ENCODE results near the gene FAM216B. TPM values are rescaled to one million over a fixed set of nuclear protein-coding genes. Genes with fewer than 3 reads are reported as not detected.

Gene FAM216B
- not detected in 2 replicates for polyA plus RNA-seq (2012; rRNA removed)
- 0.01 TPM in 1 of 2 replicates, not detected in the other for polyA plus RNA-seq (2012; cell fraction: cytosol; rRNA removed)
- not detected in 2 replicates for polyA plus RNA-seq (2012; cell fraction: nucleus; rRNA removed)

DNA sequence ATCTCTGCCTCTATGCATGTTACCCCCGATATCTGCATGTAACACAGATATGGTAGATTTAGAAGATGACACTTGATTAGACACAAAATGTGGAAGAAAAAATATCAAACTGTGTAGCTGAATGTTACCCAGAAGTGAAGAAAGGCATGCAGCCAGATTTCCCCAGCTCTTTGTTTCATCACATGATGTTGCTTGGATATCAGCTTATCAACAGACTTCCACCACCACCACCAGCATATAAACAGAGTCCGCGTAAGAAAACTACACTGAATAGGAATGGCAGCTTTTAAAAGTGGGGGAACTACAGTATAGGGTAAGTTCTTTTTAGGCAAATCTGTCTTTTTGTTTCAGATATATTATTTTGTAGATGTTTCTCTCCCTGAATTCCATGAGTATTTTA is at the start of gene FAM216B:
Gene FAM216B, plus strand, starts transcription at position 233 of the 400 bp plus-strand sequence. CDS start 2,484 bp downstream, outside the sequence.
- POLR2A ChIA-PET: no interaction called here
- H3K27me3 ChIP-seq (ENCODE audit: insufficient read depth): no peaks in the 10 kb centered on the region
- no peaks in the 10 kb centered on the region for H3K4me1 ChIP-seq (ENCODE audit: control insufficient read depth in 1 of 2, insufficient read depth in 2 of 2, low read depth in 1 of 2, low read length in 1 of 2)
- no peak within 1 kb of the TSS for H3K9ac ChIP-seq
- no peak within 1 kb of the TSS for H3K4me2 ChIP-seq
- H3K9me3 ChIP-seq: no peaks in the 10 kb centered on the region
- CTCF ChIA-PET: interaction anchor here (1.2 kb wide), 1 partner anchor 13 kb away, joined by 3 read pairs; no protein-coding TSS in a partner anchor
- no peak for DNase-seq
- H3K27ac ChIP-seq (ENCODE audit: low read depth in 2 of 2, low read length in 1 of 2): no peak within 1 kb of the TSS
- H2AFZ ChIP-seq (ENCODE audit: low read depth): no peak within 1 kb of the TSS
- no peaks in the 10 kb centered on the region for H3F3A ChIP-seq (replicated peaks; ENCODE audit: insufficient read depth)
- H3K4me3 ChIP-seq (ENCODE audit: low read depth in 2 of 2, low read length in 1 of 2): no peak within 1 kb of the TSS
- WGBS (ENCODE audit: low lambda C conversion rate): 85% methylated on average over 3 of the region's 3 CpGs
- H3K36me3 ChIP-seq (replicated peaks in 1 of 2; ENCODE audit: control insufficient read depth in 1 of 2, insufficient read depth in 2 of 2, low read length in 1 of 2): no peaks in the 10 kb centered on the region
- H3K79me2 ChIP-seq (ENCODE audit: insufficient read depth): no peaks in the 10 kb centered on the region
- TF ChIP-seq POLR2AphosphoS5 (IDR thresholded peaks at IDR 0.05; ENCODE audit: low read depth, low read length) (no peak), CHD2 (IDR thresholded peaks at IDR 0.05; ENCODE audit: low read length, partially characterized antibody) (no peak), NFIC (IDR thresholded peaks at IDR 0.05; ENCODE audit: borderline replicate concordance) (no peak), YY1 (IDR thresholded peaks at IDR 0.05; ENCODE audit: low read depth) (no peak), ELF1 (IDR thresholded peaks at IDR 0.05) (no peak), FOXJ3 (CRISPR knock-in tag; IDR thresholded peaks at IDR 0.05) (no peak), TAF1 (IDR thresholded peaks at IDR 0.05; ENCODE audit: borderline replicate concordance, low read depth, low read length) (no peak), MEF2A (IDR thresholded peaks at IDR 0.05; ENCODE audit: borderline replicate concordance, low read depth) (no peak), FOSL2 (IDR thresholded peaks at IDR 0.05; ENCODE audit: borderline replicate concordance, low read depth) (no peak), FOXM1 (IDR thresholded peaks at IDR 0.05; ENCODE audit: low read depth) (no peak), NRF1 (IDR thresholded peaks at IDR 0.05; ENCODE audit: low read depth, low read length) (no peak), GATA2 (CRISPR knock-in tag; IDR thresholded peaks at IDR 0.05) (no peak)
- TF ChIP-seq, protein P1, sequence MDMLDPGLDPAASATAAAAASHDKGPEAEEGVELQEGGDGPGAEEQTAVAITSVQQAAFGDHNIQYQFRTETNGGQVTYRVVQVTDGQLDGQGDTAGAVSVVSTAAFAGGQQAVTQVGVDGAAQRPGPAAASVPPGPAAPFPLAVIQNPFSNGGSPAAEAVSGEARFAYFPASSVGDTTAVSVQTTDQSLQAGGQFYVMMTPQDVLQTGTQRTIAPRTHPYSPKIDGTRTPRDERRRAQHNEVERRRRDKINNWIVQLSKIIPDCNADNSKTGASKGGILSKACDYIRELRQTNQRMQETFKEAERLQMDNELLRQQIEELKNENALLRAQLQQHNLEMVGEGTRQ (IDR thresholded peaks at IDR 0.05; ENCODE audit: borderline replicate concordance, low read depth, low read length): no peak
- TF ChIP-seq, protein P2, sequence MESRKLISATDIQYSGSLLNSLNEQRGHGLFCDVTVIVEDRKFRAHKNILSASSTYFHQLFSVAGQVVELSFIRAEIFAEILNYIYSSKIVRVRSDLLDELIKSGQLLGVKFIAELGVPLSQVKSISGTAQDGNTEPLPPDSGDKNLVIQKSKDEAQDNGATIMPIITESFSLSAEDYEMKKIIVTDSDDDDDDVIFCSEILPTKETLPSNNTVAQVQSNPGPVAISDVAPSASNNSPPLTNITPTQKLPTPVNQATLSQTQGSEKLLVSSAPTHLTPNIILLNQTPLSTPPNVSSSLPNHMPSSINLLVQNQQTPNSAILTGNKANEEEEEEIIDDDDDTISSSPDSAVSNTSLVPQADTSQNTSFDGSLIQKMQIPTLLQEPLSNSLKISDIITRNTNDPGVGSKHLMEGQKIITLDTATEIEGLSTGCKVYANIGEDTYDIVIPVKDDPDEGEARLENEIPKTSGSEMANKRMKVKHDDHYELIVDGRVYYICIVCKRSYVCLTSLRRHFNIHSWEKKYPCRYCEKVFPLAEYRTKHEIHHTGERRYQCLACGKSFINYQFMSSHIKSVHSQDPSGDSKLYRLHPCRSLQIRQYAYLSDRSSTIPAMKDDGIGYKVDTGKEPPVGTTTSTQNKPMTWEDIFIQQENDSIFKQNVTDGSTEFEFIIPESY (IDR thresholded peaks at IDR 0.05; ENCODE audit: borderline replicate concordance, low read depth): no peak
- TF ChIP-seq, protein P3, sequence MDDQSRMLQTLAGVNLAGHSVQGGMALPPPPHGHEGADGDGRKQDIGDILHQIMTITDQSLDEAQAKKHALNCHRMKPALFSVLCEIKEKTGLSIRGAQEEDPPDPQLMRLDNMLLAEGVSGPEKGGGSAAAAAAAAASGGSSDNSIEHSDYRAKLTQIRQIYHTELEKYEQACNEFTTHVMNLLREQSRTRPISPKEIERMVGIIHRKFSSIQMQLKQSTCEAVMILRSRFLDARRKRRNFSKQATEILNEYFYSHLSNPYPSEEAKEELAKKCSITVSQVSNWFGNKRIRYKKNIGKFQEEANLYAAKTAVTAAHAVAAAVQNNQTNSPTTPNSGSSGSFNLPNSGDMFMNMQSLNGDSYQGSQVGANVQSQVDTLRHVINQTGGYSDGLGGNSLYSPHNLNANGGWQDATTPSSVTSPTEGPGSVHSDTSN (IDR thresholded peaks at IDR 0.05): no peak
- TF ChIP-seq, protein P4, sequence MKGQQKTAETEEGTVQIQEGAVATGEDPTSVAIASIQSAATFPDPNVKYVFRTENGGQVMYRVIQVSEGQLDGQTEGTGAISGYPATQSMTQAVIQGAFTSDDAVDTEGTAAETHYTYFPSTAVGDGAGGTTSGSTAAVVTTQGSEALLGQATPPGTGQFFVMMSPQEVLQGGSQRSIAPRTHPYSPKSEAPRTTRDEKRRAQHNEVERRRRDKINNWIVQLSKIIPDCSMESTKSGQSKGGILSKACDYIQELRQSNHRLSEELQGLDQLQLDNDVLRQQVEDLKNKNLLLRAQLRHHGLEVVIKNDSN (IDR thresholded peaks at IDR 0.05; ENCODE audit: borderline replicate concordance, low read depth): no peak
- H3K9me2 ChIP-seq: no peaks in the 10 kb centered on the region
- no peaks in the 10 kb centered on the region for H4K20me1 ChIP-seq (ENCODE audit: insufficient read depth)
